Measurements from ENCODE around the gene MEX3A.

The MEX3A gene

GRCh38 chr1:156110252-156110651, 28.0 kb upstream of the MEX3A start:
- Histone ChIP-seq H3K36me3 (ENCODE audit: insufficient read depth, low read length) (no peaks in the 10 kb centered on the region), H3K9ac (ENCODE audit: low read length) (no peak overlapping the region), H3K4me3 (ENCODE audit: low read depth, low read length, poor library complexity, severe bottlenecking) (no peak overlapping the region), H2AFZ (ENCODE audit: low read length) (no peak overlapping the region), H3K27me3 (ENCODE audit: insufficient read depth, low read length) (no peaks in the 10 kb centered on the region; the same call in 1 of the 2 replicates), H3K9me2 (ENCODE audit: low read depth, low read length) (no peaks in the 10 kb centered on the region), H3F3A (ENCODE audit: insufficient read depth, low read length) (peaks cover 2% of the 10 kb centered on the region; the same call in 1 of the 2 replicates), H3K27ac (ENCODE audit: low read depth, low read length, poor library complexity, severe bottlenecking) (no peak overlapping the region), H3K4me1 (ENCODE audit: insufficient read depth, low read length, severe bottlenecking) (peaks cover 22% of the 10 kb centered on the region), H3K9me3 (ENCODE audit: low read length) (no peaks in the 10 kb centered on the region), H4K20me1 (ENCODE audit: insufficient read depth, low read length) (no peaks in the 10 kb centered on the region), H3K79me2 (ENCODE audit: insufficient read depth, low read length) (no peaks in the 10 kb centered on the region), H3K4me2 (ENCODE audit: low read length) (no peak overlapping the region)
- TF ChIP-seq EZH2 (IDR thresholded peaks at IDR 0.05; ENCODE audit: borderline replicate concordance, low read length), result no peak
- no peak for TF ChIP-seq CTCF (IDR thresholded peaks at IDR 0.05; ENCODE audit: low read length)

GRCh38 chr1:156108664-156109241, 26.5 kb upstream of the MEX3A start:
- Histone ChIP-seq H3K9me3 (ENCODE audit: low read length) (no peaks in the 10 kb centered on the region), H2AFZ (ENCODE audit: low read length) (no peak overlapping the region), H3K9me2 (ENCODE audit: low read depth, low read length) (no peaks in the 10 kb centered on the region), H3K4me1 (ENCODE audit: insufficient read depth, low read length, severe bottlenecking) (peaks cover 15% of the 10 kb centered on the region), H4K20me1 (ENCODE audit: insufficient read depth, low read length) (no peaks in the 10 kb centered on the region), H3K36me3 (ENCODE audit: insufficient read depth, low read length) (no peaks in the 10 kb centered on the region), H3K9ac (ENCODE audit: low read length) (no peak overlapping the region), H3F3A (ENCODE audit: insufficient read depth, low read length) (peaks cover 2% of the 10 kb centered on the region; the same call in 1 of the 2 replicates), H3K4me3 (ENCODE audit: low read depth, low read length, poor library complexity, severe bottlenecking) (no peak overlapping the region), H3K4me2 (ENCODE audit: low read length) (no peak overlapping the region), H3K79me2 (ENCODE audit: insufficient read depth, low read length) (no peaks in the 10 kb centered on the region), H3K27ac (ENCODE audit: low read depth, low read length, poor library complexity, severe bottlenecking) (no peak overlapping the region), H3K27me3 (ENCODE audit: insufficient read depth, low read length) (peaks cover 9% of the 10 kb centered on the region)
- TF ChIP-seq EZH2 (IDR thresholded peaks at IDR 0.05; ENCODE audit: borderline replicate concordance, low read length), result no peak
- TF ChIP-seq CTCF (IDR thresholded peaks at IDR 0.05; ENCODE audit: low read length), result no peak

- no peaks in the 10 kb centered on the region for H3K79me2 ChIP-seq (ENCODE audit: insufficient read depth, low read length)
- H3K9me3 ChIP-seq (ENCODE audit: low read length), result no peaks in the 10 kb centered on the region
- H3F3A ChIP-seq (ENCODE audit: insufficient read depth, low read length), result peaks cover 2% of the 10 kb centered on the region; the same call in 1 of the 2 replicates
- H2AFZ ChIP-seq (ENCODE audit: low read length), result no peak overlapping the region
- H3K27ac ChIP-seq (ENCODE audit: low read depth, low read length, poor library complexity, severe bottlenecking), result no peak overlapping the region
- H3K4me2 ChIP-seq (ENCODE audit: low read length), result no peak overlapping the region
- H3K9ac ChIP-seq (ENCODE audit: low read length), result no peak overlapping the region
- H3K4me3 ChIP-seq (ENCODE audit: low read depth, low read length, poor library complexity, severe bottlenecking), result no peak overlapping the region
- H4K20me1 ChIP-seq (ENCODE audit: insufficient read depth, low read length), result no peaks in the 10 kb centered on the region
- TF ChIP-seq EZH2 (IDR thresholded peaks at IDR 0.05; ENCODE audit: borderline replicate concordance, low read length), result no peak
- TF ChIP-seq CTCF (IDR thresholded peaks at IDR 0.05; ENCODE audit: low read length), result no peak
- H3K36me3 ChIP-seq (ENCODE audit: insufficient read depth, low read length), result no peaks in the 10 kb centered on the region
- peaks cover 15% of the 10 kb centered on the region for H3K4me1 ChIP-seq (ENCODE audit: insufficient read depth, low read length, severe bottlenecking)
- peaks cover 9% of the 10 kb centered on the region for H3K27me3 ChIP-seq (ENCODE audit: insufficient read depth, low read length)
- H3K9me2 ChIP-seq (ENCODE audit: low read depth, low read length), result no peaks in the 10 kb centered on the region
Observed at GRCh38 chr1:156108057-156108456, 25.8 kb upstream of the MEX3A start.
